Vagina (tissue), 2 donors: ENCODE results near the gene COQ7.

Source experiments
- CTCF ChIP-seq, 3 experiments: fragments of 450-650 bp in 2 of 3; fragments of 200-600 bp in 1 of 3; sonication (generic) in 1 of 3; IDR thresholded peaks; one replicate each; pipeline ENCODE4 v1.5.1; 2017 to 2019; ENCODE audit warnings: antibody characterized with exemption in 3 of 3, mild to moderate bottlenecking in 2 of 3, moderate library complexity in 2 of 3
- POLR2A ChIP-seq, 2 donors: fragments of 450-650 bp; IDR thresholded peaks; one replicate each; pipeline ENCODE4 v1.6.1; 2017; ENCODE audit warnings: antibody characterized with exemption in 2 of 2, mild to moderate bottlenecking in 2 of 2, moderate library complexity in 2 of 2
- POLR2AphosphoS5 ChIP-seq, 2 donors: sonication (generic); formaldehyde crosslinking; IDR thresholded peaks; one replicate each; pipeline ENCODE4 v1.9.0; 2017; ENCODE audit warnings: antibody characterized with exemption in 2 of 2, mild to moderate bottlenecking in 2 of 2, low read depth in 1 of 2; ENCODE audit not compliant: insufficient read depth in 1 of 2

- TF ChIP-seq CTCF (IDR thresholded peaks at IDR 0.05) (no peak), POLR2A (IDR thresholded peaks at IDR 0.05) (no peak), POLR2AphosphoS5 (IDR thresholded peaks at IDR 0.05; ENCODE audit: insufficient read depth in 1 of 2, low read depth in 1 of 2) (no peak)
Observed at GRCh38 chr16:19093631-19094541, 26.5 kb downstream of the COQ7 start.
